Activated naive CD4-positive, alpha-beta T cell treated with anti-CD3 and anti-CD28 coated beads for 36 hours (primary cell): Measurements from ENCODE around the gene EYA3. TPM values are rescaled to one million over a fixed set of nuclear protein-coding genes. Genes with fewer than 3 reads are reported as not detected.

Experiments used
- CTCF ChIA-PET: fragments of 350-600 bp; sonication (Branson Sonifier 250); formaldehyde crosslinking; loops from one replicate; lab custom pipeline; 2021; ENCODE audit warnings: antibody characterized with exemption; lab: Charles Lee
- DNase-seq: peaks from one replicate; pipeline ENCODE4 v3.0.0-alpha.2; 2020
- H3K27ac Mint-ChIP-seq: one replicate; pipeline ENCODE4 v1.8.0; 2021; ENCODE audit warnings: mild to moderate bottlenecking, mixed read lengths
- H3K27me3 Mint-ChIP-seq: one replicate; pipeline ENCODE4 v1.8.0; 2021; ENCODE audit warnings: low read depth, mixed read lengths
- H3K36me3 Mint-ChIP-seq: one replicate; pipeline ENCODE4 v1.8.0; 2021; ENCODE audit warnings: low read depth, mixed read lengths
- H3K4me1 Mint-ChIP-seq: one replicate; pipeline ENCODE4 v1.8.0; 2021; ENCODE audit warnings: low read depth, mixed read lengths
- H3K4me3 Mint-ChIP-seq: one replicate; pipeline ENCODE4 v1.8.0; 2021; ENCODE audit warnings: mild to moderate bottlenecking, moderate library complexity, mixed read lengths
- H3K9me3 Mint-ChIP-seq: one replicate; pipeline ENCODE4 v1.8.0; 2021; ENCODE audit warnings: mixed read lengths
- intact Hi-C: fragments of 100-400 bp; cut with micrococcal nuclease; formaldehyde crosslinking; loops from one replicate; pipeline ENCODE4 v1.15.1; 2023
- total RNA-seq, 2 experiments: library from RNA; stranded (reverse); gene quantifications; one replicate each; pipeline ENCODE4 v1.2.3, GENCODE V29; 2021

The EYA3 gene
- total RNA-seq, 2 experiments from 2014 or later = 25.4 to 25.9 TPM

DNA sequence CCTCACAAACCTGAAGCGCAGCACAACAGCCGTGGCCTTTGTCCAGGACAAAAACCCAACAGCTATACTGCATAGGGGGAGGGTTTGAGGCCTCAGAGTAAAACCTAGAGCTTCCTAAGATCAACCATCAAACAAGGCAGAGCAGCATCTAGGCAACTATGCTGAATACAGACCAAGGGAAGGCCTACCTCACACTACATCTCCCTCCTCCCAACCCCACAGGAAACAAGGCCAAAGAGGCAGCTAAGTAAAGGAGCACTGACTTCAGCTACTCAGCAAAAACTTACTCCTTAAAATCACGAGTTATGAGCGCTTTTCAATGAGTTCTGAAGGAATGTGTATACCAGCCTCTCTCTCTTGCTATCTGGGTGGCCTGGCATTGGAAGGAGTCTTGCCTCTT is 116.3 kb downstream of the EYA3 start:
- no peak overlapping the region for H3K4me3 Mint-ChIP-seq
- peaks cover 11% of the 10 kb centered on the region for H3K4me1 Mint-ChIP-seq
- H3K27me3 Mint-ChIP-seq = no peaks in the 10 kb centered on the region
- CTCF ChIA-PET = interaction anchor here (0.6 to 1.3 kb wide), 3 partner anchors 9 to 163 kb away, joined by 3 to 7 read pairs (median 5); no protein-coding TSS in a partner anchor
- no peak overlapping the region for H3K27ac Mint-ChIP-seq
- H3K36me3 Mint-ChIP-seq = no peaks in the 10 kb centered on the region
- intact Hi-C loops = no loop called here
- H3K9me3 Mint-ChIP-seq = no peaks in the 10 kb centered on the region
- no peak for DNase-seq

GRCh38 chr1:27971674-27972073 is 116.7 kb downstream of the EYA3 start:
- H3K4me1 Mint-ChIP-seq = peaks cover 11% of the 10 kb centered on the region
- H3K27me3 Mint-ChIP-seq = no peaks in the 10 kb centered on the region
- H3K4me3 Mint-ChIP-seq = no peak overlapping the region
- H3K27ac Mint-ChIP-seq = no peak overlapping the region
- no peak for DNase-seq
- no peaks in the 10 kb centered on the region for H3K9me3 Mint-ChIP-seq
- CTCF ChIA-PET = interaction anchor here (0.6 to 1.3 kb wide), 3 partner anchors 9 to 162 kb away, joined by 3 to 7 read pairs (median 5); no protein-coding TSS in a partner anchor
- intact Hi-C loops = no loop called here
- H3K36me3 Mint-ChIP-seq = no peaks in the 10 kb centered on the region

DNA sequence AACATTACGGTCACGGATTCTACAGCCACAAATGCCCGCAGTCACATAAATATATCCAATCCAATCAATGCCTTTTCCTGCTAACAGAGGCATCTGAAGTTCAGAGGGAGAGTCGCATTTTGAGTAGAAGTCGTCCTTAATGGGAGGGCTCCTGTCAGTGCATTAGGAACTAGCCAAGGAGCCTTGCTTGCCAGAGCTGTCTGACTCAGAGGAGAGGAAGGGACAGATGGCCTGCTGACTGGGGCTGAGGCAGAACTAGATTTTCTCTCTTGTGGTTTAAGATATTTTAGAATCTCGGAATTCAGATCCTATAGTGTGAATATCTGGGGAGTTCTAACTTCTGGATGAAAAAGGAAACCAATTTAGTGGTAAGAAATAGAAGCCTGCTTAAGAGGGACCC is 118.0 kb downstream of the EYA3 start:
- DNase-seq = no peak
- H3K36me3 Mint-ChIP-seq = no peaks in the 10 kb centered on the region
- peaks cover 11% of the 10 kb centered on the region for H3K4me1 Mint-ChIP-seq
- no peak overlapping the region for H3K4me3 Mint-ChIP-seq
- CTCF ChIA-PET = no interaction called here
- H3K27ac Mint-ChIP-seq = no peak overlapping the region
- intact Hi-C loops = no loop called here
- no peaks in the 10 kb centered on the region for H3K27me3 Mint-ChIP-seq
- no peaks in the 10 kb centered on the region for H3K9me3 Mint-ChIP-seq

DNA sequence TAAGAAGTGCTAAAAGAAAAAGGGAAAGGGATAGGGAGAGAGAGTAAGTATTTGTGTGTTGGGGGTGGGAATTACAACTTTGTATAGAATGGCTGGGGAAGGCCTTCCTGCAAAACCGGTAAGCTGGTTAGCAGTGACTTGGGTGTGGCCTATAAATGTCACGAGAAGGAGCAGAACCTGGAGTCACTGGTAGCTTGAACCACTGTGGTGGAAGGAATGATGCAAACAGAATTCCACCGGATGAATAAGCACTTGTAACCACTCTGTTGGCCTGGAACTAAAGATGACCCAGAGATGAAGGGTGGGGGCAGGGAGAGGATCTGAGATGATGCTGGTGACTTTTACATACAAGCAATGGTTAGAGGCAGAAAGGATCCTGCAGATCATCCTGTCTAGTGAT is 119.7 kb downstream of the EYA3 start:
- H3K36me3 Mint-ChIP-seq = no peaks in the 10 kb centered on the region
- DNase-seq = no peak
- CTCF ChIA-PET = interaction anchor here (0.8 to 1.8 kb wide), 2 partner anchors 11 to 29 kb away, joined by 3 to 5 read pairs; no protein-coding TSS in a partner anchor
- H3K4me3 Mint-ChIP-seq = no peak overlapping the region
- H3K27ac Mint-ChIP-seq = peak overlapping the region; percentile 63
- intact Hi-C loops = no loop called here
- H3K9me3 Mint-ChIP-seq = no peaks in the 10 kb centered on the region
- peaks cover 11% of the 10 kb centered on the region for H3K4me1 Mint-ChIP-seq
- no peaks in the 10 kb centered on the region for H3K27me3 Mint-ChIP-seq

DNA sequence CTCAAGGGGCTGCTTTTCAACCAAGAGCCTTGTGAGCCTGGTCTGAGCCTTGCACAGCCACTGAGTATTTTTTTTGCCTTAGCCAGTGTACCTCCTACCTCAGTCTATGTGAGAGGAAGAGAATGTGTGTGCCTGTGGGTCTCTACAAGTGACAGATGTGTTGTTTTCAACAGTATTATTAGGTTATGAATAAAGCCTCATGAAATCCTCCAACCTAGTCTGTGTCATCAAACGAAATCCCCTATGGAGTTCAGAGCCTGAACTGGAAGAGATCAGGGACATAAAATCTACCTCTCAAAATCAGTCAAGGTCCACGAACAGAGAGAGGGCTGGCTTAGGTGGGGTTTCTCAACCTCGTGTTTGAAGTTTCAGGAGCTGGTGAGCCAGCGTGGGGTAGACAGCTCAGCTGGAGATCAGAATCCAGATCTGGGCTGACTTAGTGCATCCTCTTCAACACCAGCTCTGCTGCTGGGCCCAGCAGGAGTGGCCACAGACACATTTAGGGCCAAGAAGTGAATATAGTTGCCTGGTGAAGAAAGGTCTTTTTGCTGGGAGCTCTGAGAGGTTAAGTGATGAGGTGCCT is 120.4 kb downstream of the EYA3 start:
- H3K4me3 Mint-ChIP-seq = no peak overlapping the region
- intact Hi-C loops = no loop called here
- H3K27me3 Mint-ChIP-seq = no peaks in the 10 kb centered on the region
- CTCF ChIA-PET = interaction anchor here (0.8 to 1.8 kb wide), 2 partner anchors 10 to 28 kb away, joined by 3 to 5 read pairs; no protein-coding TSS in a partner anchor
- H3K9me3 Mint-ChIP-seq = no peaks in the 10 kb centered on the region
- no peak for DNase-seq
- no peaks in the 10 kb centered on the region for H3K36me3 Mint-ChIP-seq
- H3K27ac Mint-ChIP-seq = peak overlapping the region; percentile 63
- peaks cover 11% of the 10 kb centered on the region for H3K4me1 Mint-ChIP-seq

- intact Hi-C loops = no loop called here
- Mint-ChIP-seq H3K27me3 (no peaks in the 10 kb centered on the region), H3K4me3 (no peak overlapping the region), H3K36me3 (no peaks in the 10 kb centered on the region), H3K27ac (peak overlapping the region; percentile 44), H3K9me3 (no peaks in the 10 kb centered on the region), H3K4me1 (peaks cover 11% of the 10 kb centered on the region)
- no peak for DNase-seq
- CTCF ChIA-PET = interaction anchor here (1.8 kb wide), 1 partner anchor 27 kb away, joined by 5 read pairs; no protein-coding TSS in a partner anchor
Observed at GRCh38 chr1:27967106-27967883, 121.1 kb downstream of the EYA3 start.

DNA sequence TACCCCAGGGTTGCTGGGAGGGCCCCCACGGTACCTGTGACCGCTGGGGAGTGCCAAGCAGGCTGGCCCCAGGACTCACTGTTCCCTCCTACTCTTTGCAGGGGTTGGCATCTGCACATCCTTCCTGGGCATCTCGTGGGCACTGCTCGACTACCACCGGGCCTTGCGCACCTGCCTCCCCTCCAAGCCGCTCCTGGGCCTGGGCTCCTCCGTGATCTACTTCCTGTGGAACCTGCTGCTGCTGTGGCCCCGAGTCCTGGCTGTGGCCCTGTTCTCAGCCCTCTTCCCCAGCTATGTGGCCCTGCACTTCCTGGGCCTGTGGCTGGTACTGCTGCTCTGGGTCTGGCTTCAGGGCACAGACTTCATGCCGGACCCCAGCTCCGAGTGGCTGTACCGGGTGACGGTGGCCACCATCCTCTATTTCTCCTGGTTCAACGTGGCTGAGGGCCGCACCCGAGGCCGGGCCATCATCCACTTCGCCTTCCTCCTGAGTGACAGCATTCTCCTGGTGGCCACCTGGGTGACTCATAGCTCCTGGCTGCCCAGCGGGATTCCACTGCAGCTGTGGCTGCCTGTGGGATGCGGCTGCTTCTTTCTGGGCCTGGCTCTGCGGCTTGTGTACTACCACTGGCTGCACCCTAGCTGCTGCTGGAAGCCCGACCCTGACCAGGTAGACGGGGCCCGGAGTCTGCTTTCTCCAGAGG is 121.9 kb downstream of the EYA3 start:
- DNase-seq = no peak
- CTCF ChIA-PET = interaction anchor here (1.8 kb wide), 1 partner anchor 27 kb away, joined by 5 read pairs; no protein-coding TSS in a partner anchor
- Mint-ChIP-seq H3K36me3 (no peaks in the 10 kb centered on the region), H3K9me3 (no peaks in the 10 kb centered on the region), H3K27me3 (no peaks in the 10 kb centered on the region), H3K4me3 (no peak overlapping the region), H3K4me1 (peaks cover 16% of the 10 kb centered on the region), H3K27ac (peak overlapping the region; percentile 44)
- intact Hi-C loops = no loop called here

- CTCF ChIA-PET = no interaction called here
Observed at GRCh38 chr1:27963393-27963792, 125.0 kb downstream of the EYA3 start.

GRCh38 chr1:27961646-27962221 is 126.7 kb downstream of the EYA3 start:
- intact Hi-C loops = no loop called here
- Mint-ChIP-seq H3K4me1 (peaks cover 21% of the 10 kb centered on the region), H3K9me3 (no peaks in the 10 kb centered on the region), H3K4me3 (peak overlapping the region; percentile 34), H3K27me3 (no peaks in the 10 kb centered on the region), H3K27ac (no peak overlapping the region), H3K36me3 (no peaks in the 10 kb centered on the region)
- no peak for DNase-seq
- CTCF ChIA-PET = interaction anchor here (1.5 kb wide), 1 partner anchor 21 kb away, joined by 3 read pairs; no protein-coding TSS in a partner anchor

More at GRCh38 chr1:27963393-27963792, 125.0 kb downstream of the EYA3 start:
- no peak overlapping the region for H3K4me3 Mint-ChIP-seq
- DNase-seq = no peak
- H3K4me1 Mint-ChIP-seq = peaks cover 22% of the 10 kb centered on the region
- no peaks in the 10 kb centered on the region for H3K36me3 Mint-ChIP-seq
- no peaks in the 10 kb centered on the region for H3K9me3 Mint-ChIP-seq
- H3K27ac Mint-ChIP-seq = peak overlapping the region; percentile 53
- intact Hi-C loops = no loop called here
- H3K27me3 Mint-ChIP-seq = no peaks in the 10 kb centered on the region

- no peaks in the 10 kb centered on the region for H3K27me3 Mint-ChIP-seq
- peaks cover 21% of the 10 kb centered on the region for H3K4me1 Mint-ChIP-seq
- intact Hi-C loops = no loop called here
- no peaks in the 10 kb centered on the region for H3K9me3 Mint-ChIP-seq
- H3K27ac Mint-ChIP-seq = no peak overlapping the region
- no peaks in the 10 kb centered on the region for H3K36me3 Mint-ChIP-seq
- CTCF ChIA-PET = interaction anchor here (1.1 to 1.5 kb wide), 2 partner anchors 20 to 111 kb away, joined by 3 read pairs; no protein-coding TSS in a partner anchor
- peak overlapping the region; percentile 72 for H3K4me3 Mint-ChIP-seq
- DNase-seq = no peak
Observed at GRCh38 chr1:27960762-27961645, 127.4 kb downstream of the EYA3 start.
